ENCODE results near the gene FRMPD1. TPM values are rescaled to one million over a fixed set of nuclear protein-coding genes. Genes with fewer than 3 reads are reported as not detected.

Gene FRMPD1
- total RNA-seq, 1 experiment from 2014 or later, result 0.26 TPM

GRCh38 chr9:37776328-37776727, 125.6 kb downstream of the FRMPD1 start (continued):
- TF ChIP-seq, protein P1, sequence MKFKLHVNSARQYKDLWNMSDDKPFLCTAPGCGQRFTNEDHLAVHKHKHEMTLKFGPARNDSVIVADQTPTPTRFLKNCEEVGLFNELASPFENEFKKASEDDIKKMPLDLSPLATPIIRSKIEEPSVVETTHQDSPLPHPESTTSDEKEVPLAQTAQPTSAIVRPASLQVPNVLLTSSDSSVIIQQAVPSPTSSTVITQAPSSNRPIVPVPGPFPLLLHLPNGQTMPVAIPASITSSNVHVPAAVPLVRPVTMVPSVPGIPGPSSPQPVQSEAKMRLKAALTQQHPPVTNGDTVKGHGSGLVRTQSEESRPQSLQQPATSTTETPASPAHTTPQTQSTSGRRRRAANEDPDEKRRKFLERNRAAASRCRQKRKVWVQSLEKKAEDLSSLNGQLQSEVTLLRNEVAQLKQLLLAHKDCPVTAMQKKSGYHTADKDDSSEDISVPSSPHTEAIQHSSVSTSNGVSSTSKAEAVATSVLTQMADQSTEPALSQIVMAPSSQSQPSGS (CRISPR knock-in tag; IDR thresholded peaks at IDR 0.05; ENCODE audit: borderline replicate concordance, low read depth), result no peak
- TF ChIP-seq ZNF317 (CRISPR knock-in tag; IDR thresholded peaks at IDR 0.05; ENCODE audit: borderline replicate concordance, low read depth), result no peak
- TF ChIP-seq CREB1 (CRISPR knock-in tag; IDR thresholded peaks at IDR 0.05), result no peak
- TF ChIP-seq IRF2 (CRISPR knock-in tag; IDR thresholded peaks at IDR 0.05; ENCODE audit: borderline replicate concordance, low read depth), result no peak
- no peak for TF ChIP-seq FOXP4 (CRISPR knock-in tag; IDR thresholded peaks at IDR 0.05)
- TF ChIP-seq RELA (CRISPR knock-in tag; IDR thresholded peaks at IDR 0.05; ENCODE audit: borderline replicate concordance), result no peak
- no peak for TF ChIP-seq ZNF138 (CRISPR knock-in tag; conservative IDR thresholded peaks at IDR 0.05)
- no peak for TF ChIP-seq ZMAT4 (CRISPR knock-in tag; IDR thresholded peaks at IDR 0.05)
- TF ChIP-seq ELF4 (CRISPR knock-in tag; IDR thresholded peaks at IDR 0.05; ENCODE audit: low read depth), result no peak
- no peak for TF ChIP-seq ZBTB43 (CRISPR knock-in tag; IDR thresholded peaks at IDR 0.05)
- no peak for TF ChIP-seq FOXJ3 (CRISPR knock-in tag; IDR thresholded peaks at IDR 0.05; ENCODE audit: borderline replicate concordance)

DNA sequence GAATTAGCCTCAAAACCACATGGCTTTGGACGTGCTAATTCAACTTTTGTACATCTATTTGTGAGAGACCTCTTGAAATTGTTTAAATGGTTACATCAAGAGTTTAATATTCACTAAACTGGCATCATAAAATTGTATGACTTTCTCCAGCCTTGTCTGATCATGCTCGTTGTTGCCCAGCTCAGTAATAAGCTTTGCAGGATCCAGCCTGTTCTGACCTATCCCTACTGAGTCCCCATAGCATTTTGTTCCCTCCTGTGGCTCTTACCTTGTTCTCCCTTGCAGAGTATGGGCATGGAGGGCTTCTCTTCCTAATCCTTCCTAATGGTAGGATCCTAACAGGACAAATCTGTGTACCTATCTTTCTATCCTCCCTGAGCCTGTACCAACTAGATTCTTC, 127.8 kb downstream of the FRMPD1 start:
- peaks cover 6% of the 10 kb centered on the region for H3K4me1 Mint-ChIP-seq
- no peak overlapping the region for H3K27ac Mint-ChIP-seq
- TF ChIP-seq, protein P1 (CRISPR knock-in tag; IDR thresholded peaks at IDR 0.05; ENCODE audit: borderline replicate concordance, low read depth), result no peak
- no peak for TF ChIP-seq RORB (CRISPR knock-in tag; IDR thresholded peaks at IDR 0.05)
- TF ChIP-seq, protein P2, sequence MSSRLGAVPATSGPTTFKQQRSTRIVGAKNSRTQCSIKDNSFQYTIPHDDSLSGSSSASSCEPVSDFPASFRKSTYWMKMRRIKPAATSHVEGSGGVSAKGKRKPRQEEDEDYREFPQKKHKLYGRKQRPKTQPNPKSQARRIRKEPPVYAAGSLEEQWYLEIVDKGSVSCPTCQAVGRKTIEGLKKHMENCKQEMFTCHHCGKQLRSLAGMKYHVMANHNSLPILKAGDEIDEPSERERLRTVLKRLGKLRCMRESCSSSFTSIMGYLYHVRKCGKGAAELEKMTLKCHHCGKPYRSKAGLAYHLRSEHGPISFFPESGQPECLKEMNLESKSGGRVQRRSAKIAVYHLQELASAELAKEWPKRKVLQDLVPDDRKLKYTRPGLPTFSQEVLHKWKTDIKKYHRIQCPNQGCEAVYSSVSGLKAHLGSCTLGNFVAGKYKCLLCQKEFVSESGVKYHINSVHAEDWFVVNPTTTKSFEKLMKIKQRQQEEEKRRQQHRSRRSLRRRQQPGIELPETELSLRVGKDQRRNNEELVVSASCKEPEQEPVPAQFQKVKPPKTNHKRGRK (CRISPR knock-in tag; IDR thresholded peaks at IDR 0.05; ENCODE audit: borderline replicate concordance), result no peak
- no peak for TF ChIP-seq ZNF121 (CRISPR knock-in tag; IDR thresholded peaks at IDR 0.05)
- no peak for TF ChIP-seq NR2C2 (CRISPR knock-in tag; IDR thresholded peaks at IDR 0.05)
- no peak for TF ChIP-seq IRF2 (CRISPR knock-in tag; IDR thresholded peaks at IDR 0.05; ENCODE audit: borderline replicate concordance, low read depth)
- no peak for TF ChIP-seq ZNF396 (CRISPR knock-in tag; IDR thresholded peaks at IDR 0.05; ENCODE audit: borderline replicate concordance)
- TF ChIP-seq ZNF138 (CRISPR knock-in tag; conservative IDR thresholded peaks at IDR 0.05), result no peak
- no peak for TF ChIP-seq NR1H2 (CRISPR knock-in tag; IDR thresholded peaks at IDR 0.05)
- TF ChIP-seq, protein P3, sequence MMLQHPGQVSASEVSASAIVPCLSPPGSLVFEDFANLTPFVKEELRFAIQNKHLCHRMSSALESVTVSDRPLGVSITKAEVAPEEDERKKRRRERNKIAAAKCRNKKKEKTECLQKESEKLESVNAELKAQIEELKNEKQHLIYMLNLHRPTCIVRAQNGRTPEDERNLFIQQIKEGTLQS (CRISPR knock-in tag; conservative IDR thresholded peaks at IDR 0.05), result no peak
- TF ChIP-seq GABPB1 (CRISPR knock-in tag; IDR thresholded peaks at IDR 0.05), result no peak
- TF ChIP-seq ZNF317 (CRISPR knock-in tag; IDR thresholded peaks at IDR 0.05; ENCODE audit: borderline replicate concordance, low read depth), result no peak
- TF ChIP-seq, protein P4, sequence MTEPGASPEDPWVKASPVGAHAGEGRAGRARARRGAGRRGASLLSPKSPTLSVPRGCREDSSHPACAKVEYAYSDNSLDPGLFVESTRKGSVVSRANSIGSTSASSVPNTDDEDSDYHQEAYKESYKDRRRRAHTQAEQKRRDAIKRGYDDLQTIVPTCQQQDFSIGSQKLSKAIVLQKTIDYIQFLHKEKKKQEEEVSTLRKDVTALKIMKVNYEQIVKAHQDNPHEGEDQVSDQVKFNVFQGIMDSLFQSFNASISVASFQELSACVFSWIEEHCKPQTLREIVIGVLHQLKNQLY (CRISPR knock-in tag; IDR thresholded peaks at IDR 0.05), result no peak
- TF ChIP-seq GTF2I (CRISPR knock-in tag; conservative IDR thresholded peaks at IDR 0.05), result no peak
- no peak for TF ChIP-seq ELF4 (CRISPR knock-in tag; IDR thresholded peaks at IDR 0.05; ENCODE audit: low read depth)
- TF ChIP-seq, protein P5, sequence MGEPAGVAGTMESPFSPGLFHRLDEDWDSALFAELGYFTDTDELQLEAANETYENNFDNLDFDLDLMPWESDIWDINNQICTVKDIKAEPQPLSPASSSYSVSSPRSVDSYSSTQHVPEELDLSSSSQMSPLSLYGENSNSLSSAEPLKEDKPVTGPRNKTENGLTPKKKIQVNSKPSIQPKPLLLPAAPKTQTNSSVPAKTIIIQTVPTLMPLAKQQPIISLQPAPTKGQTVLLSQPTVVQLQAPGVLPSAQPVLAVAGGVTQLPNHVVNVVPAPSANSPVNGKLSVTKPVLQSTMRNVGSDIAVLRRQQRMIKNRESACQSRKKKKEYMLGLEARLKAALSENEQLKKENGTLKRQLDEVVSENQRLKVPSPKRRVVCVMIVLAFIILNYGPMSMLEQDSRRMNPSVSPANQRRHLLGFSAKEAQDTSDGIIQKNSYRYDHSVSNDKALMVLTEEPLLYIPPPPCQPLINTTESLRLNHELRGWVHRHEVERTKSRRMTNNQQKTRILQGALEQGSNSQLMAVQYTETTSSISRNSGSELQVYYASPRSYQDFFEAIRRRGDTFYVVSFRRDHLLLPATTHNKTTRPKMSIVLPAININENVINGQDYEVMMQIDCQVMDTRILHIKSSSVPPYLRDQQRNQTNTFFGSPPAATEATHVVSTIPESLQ (CRISPR knock-in tag; IDR thresholded peaks at IDR 0.05), result no peak
- no peak for TF ChIP-seq NFYB (CRISPR knock-in tag; conservative IDR thresholded peaks at IDR 0.05; ENCODE audit: low read depth)
- ChIA-PET POLR2A (no interaction called here), CTCF (no interaction called here)
- no peaks in the 10 kb centered on the region for H3K9me3 Mint-ChIP-seq
- ATAC-seq (no peak), DNase-seq (ENCODE audit: low spot score) (no peak)
- no peak overlapping the region for H3K4me3 Mint-ChIP-seq
- no peaks in the 10 kb centered on the region for H3K27me3 Mint-ChIP-seq (ENCODE audit: low read depth)
- peaks cover 60% of the 10 kb centered on the region for H3K36me3 Mint-ChIP-seq
